H9 (cell line): Measurements from ENCODE around the gene SLAMF1. TPM values are rescaled to one million over a fixed set of nuclear protein-coding genes. Genes with fewer than 3 reads are reported as not detected.
A peak's percentile ranks its signal among the peaks of the same experiment; 100 is the strongest.

Experiments used
- DNase-seq: peaks from one replicate; pipeline ENCODE4 v3.0.0-alpha.2; 2017
- H2AFZ ChIP-seq: one replicate; pipeline ENCODE4 v1.6.1; 2013; ENCODE audit warnings: mild to moderate bottlenecking, low read length, control low read depth, moderate library complexity
- H2AK5ac ChIP-seq: 2 replicates; pipeline ENCODE4 v1.6.1; 2013; ENCODE audit warnings: low read length, control low read depth, mixed read lengths; ENCODE audit not compliant: insufficient read length
- H2BK120ac ChIP-seq: one replicate; pipeline ENCODE4 v1.6.1; 2013; ENCODE audit warnings: low read depth, mild to moderate bottlenecking, low read length, control low read depth, inconsistent platforms; ENCODE audit not compliant: poor library complexity, severe bottlenecking
- H2BK12ac ChIP-seq: 2 replicates; pipeline ENCODE4 v1.6.1; 2013; ENCODE audit warnings: low read length, control low read depth, mixed read lengths, low read depth; ENCODE audit not compliant: insufficient read length
- H2BK15ac ChIP-seq: 2 replicates; pipeline ENCODE4 v1.6.1; 2013; ENCODE audit warnings: low read depth, low read length, control low read depth
- H2BK20ac ChIP-seq: one replicate; pipeline ENCODE4 v1.6.1; 2013; ENCODE audit warnings: low read depth, mild to moderate bottlenecking, low read length, control low read depth, inconsistent platforms; ENCODE audit not compliant: poor library complexity, severe bottlenecking
- H2BK5ac ChIP-seq: 2 replicates; pipeline ENCODE4 v1.6.1; 2013; ENCODE audit warnings: low read length, control low read depth, mixed read lengths; ENCODE audit not compliant: insufficient read length
- H3K14ac ChIP-seq: 2 replicates; pipeline ENCODE4 v1.6.1; 2013; ENCODE audit warnings: low read length, control low read depth; ENCODE audit not compliant: insufficient read depth
- H3K18ac ChIP-seq: 2 replicates; pipeline ENCODE4 v1.6.1; 2013; ENCODE audit warnings: low read depth, mild to moderate bottlenecking, mixed read lengths, low read length, control low read depth; ENCODE audit not compliant: insufficient read length
- H3K23ac ChIP-seq: 2 replicates; pipeline ENCODE4 v1.6.1; 2013; ENCODE audit warnings: low read length, control low read depth, mixed read lengths, low read depth; ENCODE audit not compliant: insufficient read length
- H3K23me2 ChIP-seq: 2 replicates; pipeline ENCODE4 v1.6.1; 2013; ENCODE audit warnings: low read depth, mild to moderate bottlenecking, mixed read lengths, low read length, control low read depth; ENCODE audit not compliant: insufficient read length, poor library complexity, severe bottlenecking
- H3K27ac ChIP-seq: 2 replicates; pipeline ENCODE4 v1.5.1; 2013; ENCODE audit warnings: low read length, control low read depth, mixed read lengths, low read depth; ENCODE audit not compliant: insufficient read length
- H3K27me3 ChIP-seq: 2 replicates; pipeline ENCODE4 v1.6.1; 2013; ENCODE audit warnings: low read length, control low read depth, inconsistent platforms; ENCODE audit not compliant: insufficient read depth
- H3K4ac ChIP-seq: 2 replicates; pipeline ENCODE4 v1.6.1; 2013; ENCODE audit warnings: low read depth, mild to moderate bottlenecking, control low read depth, inconsistent platforms, low read length, moderate library complexity
- H3K4me1 ChIP-seq: 2 replicates; pipeline ENCODE4 v1.6.1; 2013; ENCODE audit warnings: low read length, control low read depth, inconsistent platforms; ENCODE audit not compliant: insufficient read depth
- H3K4me2 ChIP-seq: 2 replicates; pipeline ENCODE4 v1.6.1; 2013; ENCODE audit warnings: low read length, control low read depth, mixed read lengths; ENCODE audit not compliant: insufficient read length, insufficient read depth
- H3K56ac ChIP-seq: 2 replicates; pipeline ENCODE4 v1.6.1; 2013; ENCODE audit warnings: low read depth, mild to moderate bottlenecking, mixed read lengths, low read length, control low read depth; ENCODE audit not compliant: insufficient read length
- H3K79me1 ChIP-seq: 2 replicates; pipeline ENCODE4 v1.6.1; 2013; ENCODE audit warnings: low read depth, mild to moderate bottlenecking, moderate library complexity, low read length, control low read depth, inconsistent platforms; ENCODE audit not compliant: insufficient read depth, poor library complexity, severe bottlenecking
- H3K79me2 ChIP-seq: 2 replicates; pipeline ENCODE4 v1.6.1; 2013; ENCODE audit warnings: low read length, control low read depth, inconsistent platforms; ENCODE audit not compliant: insufficient read depth
- H3K9ac ChIP-seq: 2 replicates; pipeline ENCODE4 v1.6.1; 2013; ENCODE audit warnings: low read length, control low read depth, mixed read lengths; ENCODE audit not compliant: insufficient read length; ENCODE audit errors: extremely low read depth
- H3K9me3 ChIP-seq: one replicate; pipeline ENCODE4 v1.6.1; 2013; ENCODE audit warnings: low read depth, low read length, inconsistent platforms; ENCODE audit not compliant: control insufficient read depth
- H3T11ph ChIP-seq: one replicate; pipeline ENCODE4 v1.6.1; 2013; ENCODE audit warnings: mild to moderate bottlenecking, low read length, control low read depth, inconsistent platforms
- H4K20me1 ChIP-seq: one replicate; pipeline ENCODE4 v1.6.1; 2013; ENCODE audit not compliant: control insufficient read depth, insufficient read length, insufficient read depth
- H4K5ac ChIP-seq: 2 replicates; pipeline ENCODE4 v1.6.1; 2013; ENCODE audit warnings: low read depth, mild to moderate bottlenecking, mixed read lengths, low read length, control low read depth; ENCODE audit not compliant: insufficient read length
- H4K8ac ChIP-seq: replicated peaks from 2 replicates; pipeline ENCODE4 v1.6.1; 2013; ENCODE audit warnings: low read length, control low read depth, mixed read lengths, low read depth; ENCODE audit not compliant: insufficient read length
- H4K91ac ChIP-seq: 2 replicates; pipeline ENCODE4 v1.6.1; 2013; ENCODE audit warnings: low read depth, mild to moderate bottlenecking, moderate library complexity, mixed read lengths, low read length, control low read depth; ENCODE audit not compliant: insufficient read length
- H3K27ac Mint-ChIP-seq, 3 experiments: 2 replicates in 2 of 3; 3 replicates in 1 of 3; pipeline ENCODE4 v1.8.0; 2020 to 2021; ENCODE audit warnings: mixed read lengths in 3 of 3, mild to moderate bottlenecking in 1 of 3, moderate library complexity in 1 of 3
- H3K27me3 Mint-ChIP-seq: 2 replicates; pipeline ENCODE4 v1.8.0; 2021; ENCODE audit warnings: low read depth, mild to moderate bottlenecking, moderate library complexity, mixed read lengths
- H3K36me3 Mint-ChIP-seq, 3 experiments: 2 replicates in 2 of 3; 3 replicates in 1 of 3; pipeline ENCODE4 v1.8.0; 2020 to 2021; ENCODE audit warnings: low read depth in 3 of 3, mixed read lengths in 3 of 3; ENCODE audit not compliant: insufficient read depth in 1 of 3
- H3K4me1 Mint-ChIP-seq, 2 experiments: 2 replicates each; pipeline ENCODE4 v1.8.0; 2020; ENCODE audit warnings: mixed read lengths in 2 of 2
- H3K4me3 Mint-ChIP-seq, 2 experiments: 2 replicates in 1 of 2; 3 replicates in 1 of 2; pipeline ENCODE4 v1.8.0; 2020 to 2021; ENCODE audit warnings: mild to moderate bottlenecking in 2 of 2, mixed read lengths in 2 of 2, moderate library complexity in 1 of 2
- H3K9me3 Mint-ChIP-seq, 2 experiments: 2 replicates in 1 of 2; 3 replicates in 1 of 2; pipeline ENCODE4 v1.8.0; 2020; ENCODE audit warnings: mild to moderate bottlenecking in 2 of 2, mixed read lengths in 2 of 2, moderate library complexity in 1 of 2
- CTCF ChIP-seq: fragments of 200-600 bp; sonication (generic); conservative IDR thresholded peaks from 3 replicates; pipeline ENCODE4 v1.8.0; 2021; ENCODE audit warnings: antibody characterized with exemption, mild to moderate bottlenecking
- WGBS: extraction: QIAGEN DNeasy Blood & Tissue Kit; methylation state at CpG from one replicate; pipeline ENCODE4 v1.1.7; 2013; ENCODE audit warnings: missing lambda C conversion rate, low lambda C conversion rate, mixed read lengths; ENCODE audit not compliant: insufficient read length; ENCODE audit errors: extremely low coverage; 5-methylcytosine and 5-hydroxymethylcytosine counted together
- total RNA-seq: library from RNA; stranded (reverse); gene quantifications from 2 replicates; pipeline ENCODE4 v1.2.1, GENCODE V29; 2021

Gene SLAMF1
- total RNA-seq, 1 experiment from 2014 or later = not detected

GRCh38 chr1:160671603-160672517 is 25.0 kb upstream of the SLAMF1 start:
- H2BK120ac ChIP-seq = no peak overlapping the region
- Mint-ChIP-seq H3K9me3 (peaks cover 15 to 27% of the 10 kb centered on the region in 2 experiments), H3K4me1 (peaks cover 7 to 18% of the 10 kb centered on the region in 2 experiments), H3K27ac (peak overlapping the region; percentile 38 to 65 (median 50); a peak in 5 of 7 replicates), H3K36me3 (peaks cover 3 to 24% (median 10%) of the 10 kb centered on the region in 3 experiments; a peak in 6 of 7 replicates), H3K27me3 (no peaks in the 10 kb centered on the region), H3K4me3 (peak overlapping the region; percentile 6 to 11; a peak in 2 of 5 replicates)
- H3K4me2 ChIP-seq = peak overlapping the region; percentile 7
- H4K91ac ChIP-seq = no peak overlapping the region
- H4K8ac ChIP-seq = no peak overlapping the region
- no peak for DNase-seq
- no peak overlapping the region for H2AFZ ChIP-seq
- H3T11ph ChIP-seq = no peak overlapping the region
- H3K4me1 ChIP-seq = peaks cover 15% of the 10 kb centered on the region
- H3K18ac ChIP-seq = no peak overlapping the region
- H3K79me2 ChIP-seq = no peaks in the 10 kb centered on the region
- no peak overlapping the region for H4K5ac ChIP-seq
- no peaks in the 10 kb centered on the region for H3K27me3 ChIP-seq
- no peak overlapping the region for H2BK12ac ChIP-seq
- TF ChIP-seq CTCF = 0 out of 3 replicates have a peak, but pooled peaks have one; percentile 14
- H3K9me3 ChIP-seq = no peaks in the 10 kb centered on the region
- H2BK20ac ChIP-seq = no peak overlapping the region
- H4K20me1 ChIP-seq = no peaks in the 10 kb centered on the region
- H3K23me2 ChIP-seq = no peaks in the 10 kb centered on the region
- no peak overlapping the region for H3K4ac ChIP-seq
- H3K23ac ChIP-seq = no peak overlapping the region
- no peak overlapping the region for H3K14ac ChIP-seq
- WGBS = no CpG with 5 or more reads among the region's 3 CpGs
- no peak overlapping the region for H3K9ac ChIP-seq
- H2BK15ac ChIP-seq = no peak overlapping the region
- no peak overlapping the region for H2AK5ac ChIP-seq
- peak overlapping the region; percentile 97 for H3K27ac ChIP-seq
- H2BK5ac ChIP-seq = no peak overlapping the region
- no peak overlapping the region for H3K56ac ChIP-seq
- no peaks in the 10 kb centered on the region for H3K79me1 ChIP-seq
